SK-MEL-5 (cell line): ENCODE measurements around the gene CGREF1. TPM values are rescaled to one million over a fixed set of nuclear protein-coding genes. Genes with fewer than 3 reads are reported as not detected.
A peak's percentile ranks its signal among the peaks of the same experiment; 100 is the strongest.

ENCODE experiments used
- DNase-seq: peaks from one replicate; pipeline ENCODE4 v3.0.0-alpha.2; 2016; ENCODE audit warnings: low read depth, low spot score
- in situ Hi-C: cut with HindIII; loops from 2 replicates; pipeline ENCODE4 v1.10.0; 2016; ENCODE audit warnings: low sequenced_read_pairs, high pct_unique_total_duplicates, low pct_unique_long_range_greater_than_20kb
- polyA plus RNA-seq, 2 experiments: library from polyadenylated mRNA; depleted of rRNA; stranded (reverse); fragments of >200 nt; gene quantifications; 2 replicates each; pipeline ENCODE4 v1.2.3, GENCODE V29; 2015
- total RNA-seq: library from RNA; depleted of rRNA; stranded (reverse); fragments of >200 nt; shearing (Covaris generic); gene quantifications from 2 replicates; pipeline ENCODE4 v1.2.3, GENCODE V29; 2014; rRNA removed

CGREF1 gene
- 20.4 and 22.3 TPM in 2 replicates for total RNA-seq
- 37.5 and 44.1 TPM in 2 replicates for polyA plus RNA-seq (2015; cell fraction: cytosol; rRNA removed)
- polyA plus RNA-seq (2015; cell fraction: nucleus; rRNA removed) = 26.4 and 34.3 TPM in 2 replicates

- in situ Hi-C loops = no loop called here
- no peak for DNase-seq
Observed at GRCh38 chr2:27118525-27119329, at the start of gene CGREF1. CGREF1 (minus strand) TSS chr2:27119128; CDS start chr2:27104366, 14,762 bp downstream.

DNA sequence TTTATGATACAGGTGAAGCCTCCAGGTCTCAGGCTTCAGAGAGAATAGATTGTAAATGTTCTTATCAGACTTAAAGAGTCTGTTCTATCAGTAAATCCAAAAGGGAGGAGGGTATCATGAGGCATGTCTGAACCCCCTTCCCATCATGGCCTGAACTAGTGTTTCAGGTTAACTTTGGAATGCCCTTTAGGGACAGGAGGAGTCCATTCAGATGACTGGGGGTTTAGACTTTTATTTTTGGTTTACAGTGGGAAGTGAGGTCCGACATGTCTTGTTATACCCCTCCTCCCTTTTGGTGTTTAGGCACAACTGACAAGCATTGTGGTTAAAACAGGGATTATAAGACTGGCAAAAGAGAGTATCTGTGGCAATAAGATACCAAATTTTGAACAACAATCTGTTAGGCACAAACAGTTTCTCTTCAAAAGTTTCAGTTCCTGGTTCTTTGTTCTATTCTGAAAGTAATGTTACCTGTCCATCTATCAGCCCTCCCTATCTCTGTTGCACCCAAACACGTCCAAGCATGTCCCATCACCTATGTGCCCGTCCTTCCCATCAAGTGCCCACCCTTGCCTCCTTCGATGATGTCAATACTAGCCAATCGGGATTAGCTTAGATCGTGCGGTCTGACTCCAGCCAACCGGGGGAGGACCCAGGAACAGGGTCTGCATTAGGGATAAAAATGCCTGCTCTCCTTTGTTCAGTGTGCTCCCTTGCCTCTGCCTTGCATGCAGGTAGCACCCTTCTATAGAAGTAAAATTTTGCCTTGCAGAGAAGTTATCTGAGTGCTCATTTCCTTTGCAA lies 46.2 kb upstream of the CGREF1 start:
- in situ Hi-C loops = no loop called here
- no peak for DNase-seq

DNA sequence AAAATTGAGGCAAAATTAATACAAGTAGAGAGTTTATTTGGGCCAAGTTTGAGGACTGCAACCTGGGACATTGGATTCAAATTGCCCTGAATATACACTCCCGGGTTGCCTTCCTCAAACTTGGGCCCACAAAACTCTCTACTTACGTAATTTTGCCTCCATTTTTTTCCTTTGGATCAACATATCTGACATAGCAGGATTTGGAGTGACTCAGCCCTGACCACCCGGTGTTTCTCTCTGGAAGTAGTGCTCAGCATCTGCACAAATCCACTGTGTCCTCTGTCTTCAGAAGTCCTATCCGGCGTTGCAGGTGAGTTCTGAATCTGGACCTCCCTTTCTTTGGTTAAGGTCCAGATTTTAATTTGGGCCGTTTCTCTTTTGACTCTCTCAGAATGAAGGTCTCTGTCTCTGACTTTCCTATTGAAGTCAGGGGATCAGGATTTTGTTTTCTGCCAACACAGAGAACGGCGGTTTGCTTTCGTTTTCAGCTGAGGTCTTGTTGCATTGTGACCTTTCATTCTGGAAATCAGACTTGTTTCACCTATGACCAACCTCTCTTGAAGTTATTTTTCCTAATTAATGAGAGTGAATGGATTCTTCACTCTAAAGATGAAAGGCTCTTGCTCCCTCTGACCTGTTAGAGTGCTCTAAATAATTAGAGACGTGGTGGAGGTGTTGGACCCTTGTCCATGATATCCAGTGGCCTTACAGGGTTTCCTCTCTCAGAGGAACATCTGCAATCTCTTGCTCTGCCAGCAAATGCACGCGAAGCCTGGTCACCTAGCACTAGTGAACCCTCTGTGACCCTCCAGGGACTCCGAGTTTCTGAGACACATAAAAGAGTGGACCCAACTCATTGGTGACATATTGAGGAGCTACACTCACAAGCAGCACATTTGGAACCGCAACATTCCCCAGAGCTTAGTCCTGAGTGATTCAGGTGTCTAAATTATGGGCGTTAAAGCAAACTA lies 43.5 kb upstream of the CGREF1 start:
- DNase-seq = peak; percentile 22
- in situ Hi-C loops = no loop called here

DNA sequence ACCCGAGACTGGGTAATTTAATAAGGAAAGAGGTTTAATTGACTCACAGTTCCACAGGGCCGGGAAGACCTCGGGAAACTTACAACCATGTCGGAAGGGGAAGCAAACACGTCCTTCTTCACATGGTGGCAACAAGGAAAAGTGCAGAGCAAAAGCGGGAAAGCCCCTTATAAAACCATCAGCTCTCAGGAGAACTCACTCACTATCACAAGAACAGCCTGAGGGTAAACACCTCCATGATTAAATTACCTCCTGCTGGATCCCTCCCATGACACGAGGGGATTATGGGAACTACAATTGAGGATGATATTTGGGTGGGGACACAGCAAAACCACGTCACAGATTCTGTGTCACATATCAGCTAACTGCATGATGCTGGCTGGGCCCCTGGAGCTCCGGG lies 41.3 kb upstream of the CGREF1 start:
- in situ Hi-C loops = no loop called here
- DNase-seq = no peak

- in situ Hi-C loops = no loop called here
- DNase-seq = no peak
Observed at GRCh38 chr2:27159271-27159670, 40.3 kb upstream of the CGREF1 start.

DNA sequence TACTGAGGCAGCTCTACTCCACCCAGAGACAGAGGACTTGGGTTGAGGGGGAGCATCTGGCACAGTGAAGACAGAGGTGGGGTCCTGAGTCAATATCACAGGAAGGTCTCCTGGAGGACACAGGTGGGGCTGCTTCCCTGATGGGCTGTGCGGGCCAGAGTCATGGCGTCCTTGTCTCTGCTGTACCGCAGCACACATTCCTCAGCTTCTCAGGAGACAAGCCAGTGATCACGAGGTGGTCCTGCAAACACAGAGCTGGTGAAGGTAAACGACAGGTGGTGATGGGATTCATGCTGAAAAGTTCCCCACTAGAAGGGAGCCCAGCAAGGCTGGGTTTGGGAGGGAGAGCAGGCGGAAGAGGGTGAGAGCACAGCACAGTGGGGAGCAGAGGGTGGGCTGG lies 39.5 kb upstream of the CGREF1 start:
- DNase-seq = no peak
- in situ Hi-C loops = no loop called here

DNA sequence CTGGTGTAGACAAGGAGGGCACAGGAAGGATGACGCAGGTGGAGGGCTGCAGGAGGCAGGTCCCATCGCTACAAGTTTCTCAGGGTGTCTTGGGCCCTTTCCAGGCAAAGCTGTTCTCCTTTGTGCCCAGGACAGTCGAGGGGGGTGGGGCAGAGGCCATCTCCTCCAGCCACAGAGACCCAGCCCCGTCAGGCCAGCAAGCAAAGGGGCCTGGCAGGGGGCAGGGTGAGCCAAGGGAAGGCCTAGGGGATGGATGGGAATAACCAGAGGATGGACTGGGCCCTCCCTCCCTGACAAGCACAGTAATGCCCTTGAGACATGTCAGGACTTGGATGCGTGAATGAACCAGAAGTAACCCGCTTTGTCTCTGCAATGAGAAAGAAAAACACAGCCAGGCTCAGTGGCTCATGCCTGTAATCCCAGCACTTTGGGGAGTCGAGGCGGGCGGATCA lies 36.2 kb upstream of the CGREF1 start:
- in situ Hi-C loops = no loop called here

DNA sequence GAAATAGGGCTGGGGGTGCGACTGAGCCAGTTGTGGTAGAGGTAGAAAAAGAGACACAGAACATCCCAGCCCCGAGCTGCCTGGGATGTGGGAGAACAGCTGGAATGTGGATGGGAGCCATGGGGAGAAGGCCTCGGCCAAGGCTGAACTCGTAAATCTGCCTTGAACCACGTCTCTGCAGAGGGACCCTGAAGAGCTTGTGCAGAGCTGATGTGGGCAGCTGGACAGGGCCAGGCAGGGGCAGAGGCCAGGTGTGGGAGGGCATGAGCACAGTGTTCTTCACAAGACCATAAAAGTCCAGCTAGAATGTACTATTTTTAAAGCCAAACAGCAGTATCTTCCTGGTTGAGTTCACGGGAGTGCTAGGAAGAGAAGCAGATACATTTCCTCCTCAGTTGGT lies 35.6 kb upstream of the CGREF1 start:
- DNase-seq = no peak
- in situ Hi-C loops = no loop called here

More for the DNA sequence above, 36.2 kb upstream of the CGREF1 start:
- DNase-seq = no peak

GRCh38 chr2:27152796-27153464 lies 34.0 kb upstream of the CGREF1 start:
- DNase-seq = no peak
- in situ Hi-C loops = no loop called here

DNA sequence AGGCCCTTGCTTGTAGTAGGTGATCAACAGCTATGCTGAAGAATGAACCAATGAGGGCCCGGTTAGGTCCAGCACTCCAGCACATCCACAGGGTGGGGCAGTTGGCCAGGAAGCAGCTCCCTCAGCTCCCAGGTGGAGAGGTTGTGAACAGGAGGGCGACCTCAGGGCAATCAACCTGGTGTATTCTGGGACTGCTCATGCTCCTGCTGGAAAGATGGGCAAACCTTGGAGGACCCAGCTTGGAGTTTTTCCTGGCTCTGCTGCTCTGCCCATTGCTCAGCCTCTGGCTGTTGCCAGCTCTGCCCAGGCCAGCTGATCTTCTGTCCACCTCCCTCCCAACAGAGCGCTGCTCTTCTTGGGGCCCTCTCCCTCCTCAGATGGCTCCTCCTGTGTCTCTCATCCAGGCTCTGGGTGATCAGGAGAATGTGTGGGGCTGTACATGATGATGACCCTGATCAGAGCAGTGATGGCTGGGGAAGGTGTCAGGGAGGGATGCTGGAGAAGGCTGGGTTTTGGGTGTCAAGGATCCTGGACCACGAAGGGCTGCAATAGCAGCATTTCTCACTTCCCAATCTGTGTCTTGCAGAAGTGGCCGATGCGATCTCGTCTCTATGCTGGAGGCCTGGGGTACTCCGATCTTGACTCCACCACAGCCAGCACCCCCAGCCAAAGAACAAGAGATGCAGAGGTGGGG lies 33.3 kb upstream of the CGREF1 start:
- peak; percentile 22 for DNase-seq
- in situ Hi-C loops = no loop called here

- in situ Hi-C loops = no loop called here
- DNase-seq = no peak
Observed at GRCh38 chr2:27150639-27151230, 31.8 kb upstream of the CGREF1 start.

DNA sequence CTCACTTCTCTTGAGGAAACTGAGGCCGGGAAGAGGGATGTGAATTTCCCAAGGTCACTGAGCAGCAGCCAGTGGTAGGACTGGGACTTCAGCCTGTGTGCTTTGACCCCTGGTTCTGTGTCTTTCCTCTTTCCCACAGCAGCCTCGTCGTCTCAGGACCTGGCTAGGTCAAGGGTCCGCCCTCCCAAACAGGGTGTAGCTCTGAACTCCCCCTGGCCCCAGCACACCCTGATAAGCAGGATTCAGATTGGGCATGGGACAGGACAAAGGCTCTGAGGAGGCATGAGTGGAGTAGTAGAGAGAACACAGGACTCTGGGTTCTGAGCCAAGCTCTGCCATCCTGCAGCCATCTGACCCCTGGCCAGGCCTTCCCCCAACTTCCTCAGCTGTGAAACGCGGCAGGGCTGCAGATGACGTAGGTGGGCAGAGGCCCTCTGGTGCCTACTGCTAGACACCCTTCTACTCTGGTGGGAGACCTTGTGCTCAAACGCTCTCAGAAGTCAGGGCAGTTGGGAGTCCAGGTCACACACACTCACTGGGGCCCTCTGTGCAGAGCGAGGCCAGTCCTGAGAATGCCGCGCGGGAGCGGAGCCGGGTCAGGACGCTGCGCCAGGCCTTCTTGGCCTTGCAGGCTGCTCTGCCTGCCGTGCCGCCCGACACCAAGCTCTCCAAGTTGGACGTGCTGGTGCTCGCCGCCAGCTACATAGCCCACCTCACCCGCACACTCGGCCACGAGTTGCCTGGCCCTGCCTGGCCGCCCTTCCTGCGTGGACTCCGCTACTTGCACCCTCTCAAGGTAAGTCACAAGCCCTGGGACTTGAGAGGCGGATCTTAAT lies 30.9 kb upstream of the CGREF1 start:
- DNase-seq = no peak
- in situ Hi-C loops = no loop called here

- DNase-seq = no peak
- in situ Hi-C loops = no loop called here
Observed at GRCh38 chr2:27148801-27149439, 30.0 kb upstream of the CGREF1 start, which contains the start of gene TCF23. TCF23 (plus strand) TSS chr2:27149004; CDS start chr2:27149134, 130 bp downstream.

DNA sequence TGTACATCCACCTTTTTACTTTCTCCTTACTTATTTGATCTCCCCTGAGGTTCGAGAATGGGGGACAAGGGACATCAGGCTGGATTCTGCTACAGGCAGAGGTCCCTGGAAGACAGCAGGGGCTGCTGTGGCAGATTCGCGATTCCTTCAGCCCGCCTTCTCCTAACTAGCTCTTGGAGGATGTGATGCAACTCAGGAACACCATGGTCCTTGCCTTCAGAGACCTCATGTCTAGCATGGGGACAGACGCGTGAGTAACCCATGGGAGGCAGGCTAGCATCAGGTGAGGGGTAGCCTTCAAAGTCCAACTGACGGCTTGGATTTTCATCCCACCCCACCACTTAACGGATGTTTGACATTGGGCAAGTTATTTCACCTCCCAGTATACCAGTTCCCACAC lies 29.0 kb upstream of the CGREF1 start:
- no peak for DNase-seq

GRCh38 chr2:27145682-27146081 lies 26.8 kb upstream of the CGREF1 start:
- in situ Hi-C loops = no loop called here
- no peak for DNase-seq

More for the DNA sequence above, 29.0 kb upstream of the CGREF1 start:
- in situ Hi-C loops = no loop called here
